LHCN-M2 (cell line): Measurements from ENCODE around the gene KIF26B. TPM values are rescaled to one million over a fixed set of nuclear protein-coding genes. Genes with fewer than 3 reads are reported as not detected.
"Not testable (repeated sequence)": the region's sequence is repeated elsewhere in the genome, so short reads cannot be mapped to it uniquely, and the experiment has no call there.

Experiments
- DNase-seq: peaks from one replicate; pipeline ENCODE4 v3.0.0-alpha.2; 2012; ENCODE audit warnings: low read depth
- total RNA-seq: library from RNA; depleted of rRNA; stranded (reverse); fragments of >200 nt; gene quantifications from 2 replicates; pipeline ENCODE4 v1.2.3, GENCODE V29; 2014

Gene KIF26B
- total RNA-seq, 1 experiment from 2014 or later, result 0.17 TPM

DNA sequence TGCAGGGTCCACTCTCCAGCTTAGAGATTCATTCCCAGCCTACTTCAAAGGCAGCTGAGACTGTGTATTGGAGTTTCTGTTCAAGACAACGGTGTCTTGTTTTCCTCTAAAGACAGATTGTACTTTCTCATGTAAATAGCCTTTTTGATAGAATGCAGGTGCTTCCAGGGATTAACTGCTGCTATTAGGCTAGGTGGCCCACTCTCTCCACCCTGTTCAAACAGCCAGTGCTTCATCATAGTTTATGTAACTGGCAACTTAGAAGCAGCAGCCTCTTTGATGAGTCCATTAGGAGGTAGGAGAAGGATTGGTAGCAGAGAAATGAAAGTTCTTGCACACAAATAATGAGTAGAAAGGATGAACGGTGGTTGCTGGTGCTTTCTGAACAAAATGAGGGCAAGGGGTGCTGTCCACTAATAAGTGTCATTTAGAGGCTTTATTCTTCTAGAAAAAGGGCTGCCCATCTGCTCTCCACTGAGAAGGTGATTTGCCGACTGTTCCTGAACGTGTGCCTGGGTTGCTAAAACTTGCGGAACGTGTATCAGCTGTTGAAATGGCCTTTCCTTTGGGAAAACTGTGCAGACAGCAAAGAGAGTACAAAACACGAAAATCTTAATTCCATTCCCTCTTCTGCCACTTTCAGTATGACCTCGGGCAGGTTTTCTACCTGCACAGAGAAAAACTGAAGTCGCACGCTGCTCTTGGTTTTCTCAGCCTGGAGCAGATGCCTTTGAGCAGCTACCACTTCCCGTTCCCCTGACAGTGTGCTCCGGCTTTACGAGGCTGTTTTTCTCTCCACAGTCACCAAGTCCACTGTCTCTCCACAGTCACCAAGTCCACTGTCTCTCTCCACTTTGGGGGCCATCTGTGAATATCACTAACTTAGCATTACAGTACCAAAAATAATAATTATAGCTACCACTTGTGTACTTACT is 228.9 kb downstream of the KIF26B start:
- DNase-seq, result no peak

DNA sequence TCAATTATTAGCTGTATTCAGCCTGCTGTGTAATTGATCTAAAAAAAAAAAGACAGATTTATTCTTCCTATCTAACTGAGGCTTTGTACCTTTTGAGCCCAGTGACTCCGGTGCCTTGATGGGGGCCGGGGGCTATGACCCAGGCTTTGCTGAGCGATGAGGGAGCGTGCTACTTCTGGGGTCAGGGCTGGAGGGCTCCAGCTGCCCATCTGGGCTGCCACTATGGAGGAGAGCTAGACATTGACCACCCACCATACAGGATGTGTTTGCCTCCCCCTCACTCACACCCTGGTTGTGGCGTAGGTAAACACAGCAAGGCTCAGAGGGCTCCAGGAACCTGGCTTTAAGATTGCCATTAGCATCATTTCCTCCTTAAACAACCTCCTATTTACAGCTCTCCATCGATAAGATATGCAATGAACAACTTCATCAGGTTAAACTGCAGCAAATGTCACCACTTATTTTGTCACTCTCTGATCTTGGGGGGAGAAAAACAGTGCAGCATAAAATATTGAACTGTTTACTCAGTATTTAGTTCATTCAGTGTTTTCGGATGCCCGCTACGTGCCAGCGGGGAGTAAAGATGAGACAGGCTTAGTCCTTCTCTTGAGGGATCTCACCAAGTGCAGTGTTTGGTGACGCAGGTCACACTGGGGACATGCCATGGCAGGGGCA is 231.6 kb downstream of the KIF26B start:
- no peak for DNase-seq

DNA sequence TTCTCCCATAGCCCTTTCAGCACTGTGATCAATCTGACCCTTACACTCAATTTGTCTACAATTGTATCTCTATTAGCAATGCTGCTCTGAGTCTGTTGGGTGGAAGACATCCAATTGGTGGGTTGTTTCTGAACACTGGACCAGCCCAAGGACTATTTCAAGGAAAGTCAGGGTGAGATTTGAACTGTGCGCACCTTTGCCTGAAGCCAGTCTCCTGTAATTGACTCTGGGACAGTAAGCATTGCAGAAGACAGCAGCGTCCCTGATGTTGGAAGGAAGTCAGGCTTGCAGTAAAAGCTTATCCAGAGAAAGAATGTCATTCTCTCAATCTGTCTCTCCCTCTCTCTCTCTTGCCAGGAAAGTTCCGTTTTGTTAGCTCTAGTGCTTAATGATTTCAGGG is 233.9 kb downstream of the KIF26B start:
- DNase-seq, result no peak

DNA sequence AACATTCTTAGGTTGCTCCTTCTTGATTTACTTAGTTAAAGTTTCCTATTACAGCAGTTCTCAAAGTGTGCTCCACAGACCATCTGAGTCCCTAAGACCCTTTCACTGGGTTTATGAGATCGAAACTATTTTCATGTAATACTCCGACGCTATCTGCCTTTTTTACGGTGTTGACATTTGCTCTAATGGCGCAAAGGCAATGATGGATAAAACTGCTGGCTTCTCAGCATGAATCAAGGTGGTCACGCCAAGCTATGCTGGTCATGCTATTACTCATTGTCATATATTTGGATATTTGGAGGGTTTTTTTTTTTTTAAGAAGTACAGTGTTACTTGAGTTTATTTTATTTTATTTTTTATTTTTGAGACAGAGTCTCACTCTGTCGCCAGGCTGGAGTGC is 235.1 kb downstream of the KIF26B start:
- DNase-seq, result no peak

DNA sequence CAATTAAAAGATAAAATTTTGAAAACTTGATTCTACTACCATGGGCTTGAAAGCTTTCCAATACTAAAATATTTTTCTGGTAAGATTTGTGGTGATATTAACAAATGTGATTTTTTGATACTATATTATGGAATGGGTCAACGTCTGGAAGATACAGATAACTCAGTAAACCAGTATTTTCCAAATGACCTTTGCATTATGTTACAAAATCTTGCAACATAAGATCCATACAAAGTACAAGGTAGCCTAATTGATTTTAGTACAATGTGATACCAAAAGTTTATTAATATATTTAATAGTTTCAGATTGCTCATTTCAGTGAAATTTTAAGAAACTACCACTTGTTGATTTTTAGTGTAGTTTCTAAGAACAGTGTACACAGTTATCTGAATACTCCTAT is 236.2 kb downstream of the KIF26B start:
- no peak for DNase-seq

DNA sequence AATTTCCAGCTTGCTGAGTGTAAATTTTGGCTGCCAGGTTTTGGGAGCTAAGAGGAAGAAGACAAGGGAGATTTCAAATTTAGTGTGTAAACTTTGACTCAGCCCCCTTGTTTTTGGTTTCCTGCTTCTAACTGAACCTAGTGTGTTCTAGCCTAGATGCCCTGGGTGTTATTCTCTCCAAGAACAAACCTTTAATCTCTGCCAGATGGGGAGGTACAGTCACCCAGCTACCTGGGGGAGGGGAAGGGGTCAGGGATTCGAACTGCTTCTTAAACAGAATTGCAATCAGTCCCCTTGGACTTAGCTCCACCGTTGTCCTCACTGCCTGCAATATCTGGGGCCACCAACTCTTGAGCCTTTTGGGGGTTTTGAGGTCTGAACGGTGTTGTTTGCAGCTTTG is 238.9 kb downstream of the KIF26B start:
- no peak for DNase-seq

DNA sequence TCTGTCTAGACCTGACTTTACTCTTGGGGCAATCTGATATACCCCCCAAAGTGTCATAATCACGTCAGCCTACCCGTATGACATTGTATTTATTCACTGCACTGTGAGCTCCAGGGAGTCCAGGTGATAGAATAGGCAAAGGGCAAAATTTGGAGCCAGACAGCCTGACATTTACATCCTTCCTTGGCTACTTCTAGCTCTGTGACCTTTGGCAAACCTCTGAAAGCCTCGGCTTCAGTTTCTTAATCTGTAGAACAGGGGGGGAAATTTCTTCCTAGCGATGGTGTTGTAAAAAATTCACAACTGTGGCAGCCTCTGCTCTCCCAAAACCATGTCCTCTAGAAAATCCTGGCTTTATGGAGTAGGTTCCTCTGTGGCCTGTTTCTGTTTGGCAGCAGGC is 240.9 kb downstream of the KIF26B start:
- DNase-seq, result no peak

DNA sequence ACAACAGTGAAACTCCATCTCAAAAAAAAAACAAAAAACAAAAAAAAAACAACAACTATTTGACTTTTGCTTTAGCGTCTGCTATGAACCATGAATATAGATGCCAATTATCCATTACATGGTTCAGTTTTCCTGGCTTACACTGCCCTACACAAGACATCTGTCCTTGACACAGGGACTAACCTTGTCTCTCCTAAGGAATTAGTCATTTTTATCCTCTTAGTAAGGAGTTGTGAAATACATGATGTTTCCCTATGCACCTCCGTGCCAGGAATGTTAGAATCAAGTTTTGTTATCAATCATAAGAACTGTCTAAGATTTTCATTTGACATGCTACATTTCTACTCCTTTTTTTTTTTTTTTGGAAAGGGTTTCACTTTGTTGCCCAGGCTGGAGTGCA is 241.8 kb downstream of the KIF26B start:
- no peak for DNase-seq

DNA sequence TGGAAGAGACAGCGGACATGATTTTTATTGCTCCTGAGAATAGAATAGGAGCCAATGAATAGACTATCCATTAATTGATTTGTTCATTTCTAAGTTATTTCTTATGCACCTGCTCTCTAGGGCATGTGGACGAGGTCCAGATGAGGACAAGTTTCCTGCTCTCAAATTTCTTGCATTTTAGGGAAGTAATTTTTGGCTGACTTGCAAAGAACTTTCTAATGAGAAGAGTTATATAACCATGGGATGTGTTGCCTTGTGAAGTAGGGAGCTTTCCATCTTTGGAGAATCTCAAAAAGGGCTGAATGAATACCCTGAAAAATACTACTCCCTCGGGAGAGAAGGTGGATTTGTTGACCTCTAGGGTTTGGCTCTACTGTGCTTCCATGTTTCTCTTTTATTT is 243.0 kb downstream of the KIF26B start:
- DNase-seq, result no peak

DNA sequence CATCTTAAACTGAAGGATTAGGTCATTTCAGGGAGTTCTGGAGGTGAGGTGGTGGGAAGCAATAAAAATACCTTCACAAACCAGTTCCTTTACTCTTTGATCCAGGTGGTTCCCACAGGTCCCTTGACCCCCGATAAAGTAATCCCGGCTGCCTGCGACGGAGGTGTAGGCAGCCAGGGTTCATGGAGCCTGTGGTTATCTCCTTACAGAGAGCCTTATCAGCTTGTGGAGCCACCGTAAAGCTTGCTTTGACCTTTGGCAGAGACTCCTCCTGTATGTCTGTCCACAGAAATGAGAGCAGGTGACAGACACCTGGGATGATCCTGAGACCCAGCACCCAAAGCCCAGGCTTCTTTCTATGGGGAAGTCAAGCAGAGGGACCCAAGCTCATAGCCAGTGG is 243.4 kb downstream of the KIF26B start:
- no peak for DNase-seq

DNA sequence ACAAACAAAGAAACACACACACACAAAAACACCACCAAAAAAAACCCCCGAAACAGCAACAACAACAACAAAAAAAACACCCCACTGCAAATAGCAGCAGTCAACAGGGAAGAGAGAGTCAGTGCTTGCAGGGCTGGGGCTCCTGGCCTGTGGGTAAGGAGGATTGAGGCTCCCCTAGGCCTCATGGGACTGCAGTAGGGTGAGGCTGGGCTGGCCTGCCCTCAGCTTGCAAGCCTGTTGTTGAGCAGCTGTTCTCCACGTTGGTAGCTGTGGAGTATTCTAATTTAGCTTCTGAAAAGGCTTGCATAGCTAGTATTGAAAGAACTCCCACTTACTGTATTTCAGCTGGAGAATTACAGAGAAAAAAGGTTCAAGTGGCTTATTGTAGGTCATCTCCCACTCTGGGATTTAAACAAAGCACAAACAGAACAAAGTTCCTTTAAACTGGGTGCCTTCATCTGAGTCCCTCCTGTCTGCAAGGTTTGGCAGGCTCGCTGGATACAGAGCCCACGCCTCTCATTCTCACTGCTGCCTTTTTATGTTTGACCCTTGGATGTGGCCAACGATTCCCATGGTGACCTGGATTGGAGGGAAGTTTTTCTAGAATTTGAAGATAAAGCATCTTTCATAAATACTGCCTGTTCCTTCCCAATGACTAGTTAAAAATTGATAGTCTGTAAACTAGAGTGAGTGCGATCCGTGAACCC is 247.2 kb downstream of the KIF26B start:
- DNase-seq, result no peak

DNA sequence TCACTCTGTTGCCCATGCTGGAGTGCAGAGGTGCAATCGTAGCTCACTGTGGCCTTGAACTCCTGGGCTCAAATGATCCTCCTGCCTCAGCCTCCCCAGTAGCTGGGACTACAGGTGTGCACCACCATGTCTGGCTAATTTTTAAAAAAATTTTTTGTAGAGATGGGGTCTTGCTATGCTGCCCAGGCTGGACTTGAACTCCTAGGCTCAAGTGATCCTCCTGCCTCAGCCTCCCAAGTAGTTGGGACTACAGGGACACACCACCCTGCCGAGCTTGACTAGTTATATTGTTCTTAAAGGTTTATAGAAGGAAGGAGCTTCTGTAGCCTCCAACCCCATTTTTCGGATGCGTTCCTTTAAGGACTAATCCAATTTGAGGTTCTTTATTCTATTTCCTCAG is 248.2 kb downstream of the KIF26B start:
- DNase-seq, result not testable (repeated sequence)

DNA sequence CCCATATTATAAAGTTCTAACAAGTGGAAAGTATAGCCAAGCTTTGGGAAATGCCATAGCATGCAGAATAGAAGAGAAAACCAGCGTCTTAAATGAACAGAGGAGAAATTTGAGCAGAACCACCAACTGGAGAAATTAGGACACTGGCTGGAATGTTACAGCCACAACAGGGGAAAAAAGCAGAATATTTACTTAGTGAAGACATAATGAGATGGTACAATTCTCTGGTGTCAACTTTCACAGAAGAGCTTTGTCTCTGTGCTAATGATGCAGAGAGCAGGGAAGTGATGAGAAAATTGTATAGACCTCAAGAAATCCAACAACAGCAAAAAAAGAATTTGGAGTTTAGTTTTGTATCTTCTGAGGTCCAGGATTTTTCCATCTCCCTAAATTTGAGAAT is 249.7 kb downstream of the KIF26B start:
- no peak for DNase-seq

DNA sequence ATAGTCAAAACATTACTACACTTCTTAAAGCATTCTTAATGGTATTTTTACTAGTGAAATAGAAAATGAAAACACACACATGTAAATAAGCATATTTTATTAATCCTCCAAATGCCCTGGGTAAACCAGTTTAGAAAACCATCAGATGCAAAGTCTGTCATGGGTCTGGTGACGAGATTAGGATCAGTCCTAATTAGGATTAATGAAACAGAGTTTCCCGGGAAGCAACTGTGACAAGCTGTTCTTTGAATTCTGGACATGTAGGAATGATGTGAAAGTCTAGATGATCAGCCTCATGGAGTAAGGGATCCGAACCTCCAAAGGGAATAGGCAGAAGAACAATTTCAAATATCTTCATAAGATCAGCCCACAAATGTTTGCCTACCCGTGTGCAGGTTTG is 250.2 kb downstream of the KIF26B start:
- DNase-seq, result no peak

DNA sequence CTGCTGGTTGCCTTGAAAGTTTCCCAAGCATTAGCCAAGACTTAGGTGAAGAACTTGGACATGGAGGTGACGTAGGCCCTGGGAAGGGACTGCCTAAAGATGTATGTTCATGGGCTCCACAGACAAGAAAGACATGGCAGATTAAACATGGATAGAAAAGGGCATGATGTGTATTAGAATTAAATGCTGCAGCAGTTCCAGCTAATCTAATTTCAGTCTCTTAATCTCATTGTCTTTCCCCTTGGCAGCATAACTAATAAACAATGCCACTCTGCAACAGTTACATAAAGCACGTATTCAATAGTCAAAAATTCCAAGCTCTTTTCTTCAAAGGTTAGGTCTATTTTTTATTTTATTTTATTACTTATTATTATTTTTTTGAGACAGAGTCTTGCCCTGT is 251.6 kb downstream of the KIF26B start:
- no peak for DNase-seq

DNA sequence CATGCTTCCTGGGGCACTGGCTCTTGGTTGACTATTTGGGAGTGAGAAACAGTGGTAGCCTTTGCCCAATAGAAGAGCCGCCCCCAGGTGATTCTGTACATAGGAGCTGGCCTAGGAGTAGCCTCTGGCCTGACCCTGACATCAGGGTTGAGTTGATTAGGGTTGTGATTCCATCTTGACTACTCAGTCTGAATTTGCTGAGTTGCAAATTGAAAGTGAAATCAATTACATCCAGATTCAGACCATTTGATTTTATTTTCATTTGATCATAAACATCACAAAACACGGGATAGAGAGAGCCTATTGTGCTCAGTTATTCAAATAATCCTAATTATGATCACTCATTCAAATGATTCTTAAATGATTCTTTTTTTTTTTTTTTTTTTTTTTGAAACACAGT is 253.2 kb downstream of the KIF26B start:
- DNase-seq, result no peak

DNA sequence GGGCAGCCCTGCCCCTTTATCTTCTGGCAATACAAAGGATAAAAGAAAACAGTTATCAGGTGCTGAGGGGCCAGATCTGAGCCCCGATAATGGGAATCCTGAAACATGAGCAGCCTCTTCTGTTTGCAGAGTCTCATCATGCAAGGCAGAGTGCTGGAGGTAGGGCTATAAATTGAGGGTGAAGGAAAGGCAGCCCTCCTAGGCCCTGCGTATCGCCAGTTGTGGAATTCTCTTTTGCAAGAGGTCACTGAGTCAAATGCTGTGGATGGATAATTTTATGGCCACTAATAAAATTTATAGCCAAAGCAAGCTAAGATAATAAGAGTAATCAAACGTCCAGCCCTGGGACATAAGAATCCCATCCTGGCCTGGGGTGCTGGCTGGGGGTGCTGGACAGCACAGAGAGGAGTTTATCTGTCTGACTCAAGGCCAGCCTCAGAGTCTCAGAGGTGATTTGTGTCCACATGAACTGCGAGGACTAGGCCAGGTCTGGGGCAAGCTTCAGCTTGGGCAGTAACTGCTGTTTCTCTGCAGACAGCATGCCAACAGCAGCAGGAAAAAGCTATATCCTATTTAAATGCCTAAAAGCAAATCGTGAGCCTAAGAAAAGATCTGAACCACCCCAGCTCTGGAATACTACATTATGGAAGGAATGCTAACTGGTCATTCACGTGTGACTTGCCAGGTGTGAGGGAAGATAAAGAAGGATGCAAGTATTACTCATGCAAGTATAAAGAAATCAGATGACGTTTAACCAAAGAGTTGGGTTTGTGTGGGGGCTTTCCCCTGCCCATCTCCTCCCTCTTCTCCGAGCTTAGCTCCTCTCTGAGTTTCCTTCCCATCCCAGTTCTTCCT is 254.8 kb downstream of the KIF26B start:
- DNase-seq, result no peak

DNA sequence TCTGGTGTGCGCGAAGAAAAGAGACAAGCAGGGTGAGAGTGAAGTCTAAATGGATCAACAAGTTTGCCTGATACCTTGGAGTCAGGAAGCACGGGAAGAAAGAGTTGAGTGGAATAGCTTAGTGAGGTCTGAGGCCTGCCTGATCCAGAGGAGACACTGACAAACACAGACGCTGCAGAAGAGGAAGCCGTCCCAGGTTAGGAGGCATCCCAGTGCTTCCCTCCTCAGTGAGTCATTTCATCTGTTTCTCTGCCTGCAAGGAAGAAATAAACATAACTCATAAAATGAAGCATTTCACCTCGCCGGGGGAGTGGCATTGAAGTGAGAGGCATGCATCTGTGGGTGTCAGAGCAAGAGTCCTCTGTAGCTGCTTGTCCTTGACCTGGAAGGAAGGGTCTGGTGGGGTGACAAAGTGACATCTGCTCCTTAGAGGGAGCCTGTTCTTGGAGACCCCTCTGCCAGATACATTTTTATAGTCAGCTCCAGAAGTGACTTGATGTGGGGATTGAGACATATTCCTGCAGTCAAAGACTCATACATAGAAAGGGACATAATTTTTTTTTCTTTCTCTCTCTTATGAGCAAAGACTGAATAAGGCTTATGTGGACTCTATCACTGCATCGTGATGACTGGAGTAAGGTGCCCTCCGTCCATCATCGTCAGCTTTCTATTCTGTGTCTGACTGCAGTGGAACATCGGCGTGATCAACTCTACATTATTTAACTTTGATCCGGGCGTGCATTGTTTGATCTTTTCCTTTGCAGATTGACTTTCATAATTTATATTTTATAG is 256.7 kb downstream of the KIF26B start:
- no peak for DNase-seq

DNA sequence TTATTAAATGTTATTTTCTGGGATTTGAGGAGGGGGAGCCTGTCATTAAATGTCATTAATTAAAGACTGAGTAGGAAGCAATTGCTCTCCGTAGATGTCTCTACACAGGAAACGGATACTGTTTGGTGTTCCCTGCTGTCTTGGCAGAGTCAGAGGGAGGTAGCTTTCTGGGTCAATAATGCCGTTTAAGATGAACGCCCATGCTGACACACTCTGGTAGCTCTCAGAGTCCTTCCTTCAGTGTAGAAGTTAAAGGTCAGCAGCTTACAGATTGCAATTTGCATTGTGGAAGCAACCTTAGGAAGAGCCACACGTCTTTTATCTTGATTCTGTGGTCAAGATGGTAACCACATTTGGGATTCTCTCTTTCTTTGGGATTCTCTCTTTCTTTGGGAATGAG is 257.5 kb downstream of the KIF26B start:
- DNase-seq, result no peak

DNA sequence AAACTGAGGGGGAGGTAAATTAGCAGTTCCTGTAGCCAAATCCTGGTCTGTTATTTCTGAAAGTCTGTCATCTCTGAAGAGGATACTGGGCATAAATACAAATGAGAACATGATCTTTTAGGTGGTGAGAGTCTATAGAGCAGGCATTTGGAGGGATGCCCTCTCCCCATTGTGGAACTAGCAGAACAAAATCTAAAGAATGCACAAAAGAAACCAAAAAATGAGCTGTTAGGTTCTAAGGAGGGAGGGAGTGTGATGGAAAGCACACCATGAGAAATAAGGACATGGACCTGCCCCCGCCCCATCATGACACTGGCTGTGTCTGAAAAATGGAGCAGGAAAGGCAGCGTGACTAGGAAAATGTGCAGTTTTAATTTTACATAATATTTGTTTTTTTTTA is 262.0 kb downstream of the KIF26B start:
- DNase-seq, result no peak

DNA sequence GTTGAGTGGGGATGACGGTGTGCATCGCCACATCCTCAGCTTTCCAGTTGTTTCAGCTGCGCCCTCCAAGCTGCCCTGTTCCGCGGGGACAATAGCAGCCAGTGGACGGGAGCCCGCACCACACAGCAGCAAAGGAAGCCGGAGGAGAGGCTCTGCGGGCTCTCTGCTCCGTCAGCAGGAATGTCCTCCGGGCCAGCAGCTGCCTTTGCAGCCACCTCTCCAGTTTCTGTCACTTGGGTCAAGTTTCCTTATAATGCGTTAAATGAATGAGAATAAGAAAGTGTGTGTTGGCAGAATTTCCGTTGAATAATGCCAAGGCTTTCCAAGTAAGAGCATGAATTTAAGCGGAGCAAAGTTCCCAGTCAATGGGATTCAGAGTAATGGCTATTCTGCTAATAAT is 263.3 kb downstream of the KIF26B start:
- no peak for DNase-seq
